Caco-2 (cell line): ENCODE measurements around the gene HSPB2. TPM values are rescaled to one million over a fixed set of nuclear protein-coding genes. Genes with fewer than 3 reads are reported as not detected.

Experiments used
- BruUV-seq: library from RNA; stranded (reverse); fragments of 400-500 nt; replicated peaks from 2 replicates; lab custom pipeline; 2021; lab: Mats Ljungman, UMichigan
- CTCF ChIA-PET: fragments of 300-600 bp; sonication (Branson Sonifier 250); formaldehyde crosslinking; loops from one replicate; lab custom pipeline; 2022; ENCODE audit warnings: antibody characterized with exemption; lab: Charles Lee
- POLR2A ChIA-PET: fragments of 300-600 bp; sonication (Branson Sonifier 250); formaldehyde crosslinking; loops from one replicate; lab custom pipeline; 2022; ENCODE audit warnings: antibody characterized with exemption; lab: Charles Lee
- DNase-seq, 2 experiments: peaks; one replicate each; pipeline versions ENCODE4 v3.0.0 to v3.0.0-alpha.2; 2020 to 2022
- H3K27me3 ChIP-seq: replicated peaks from 2 replicates; pipeline ENCODE4 v1.6.0; 2011; ENCODE audit warnings: low read length; ENCODE audit not compliant: control insufficient read depth, insufficient read depth
- H3K36me3 ChIP-seq: 2 replicates; pipeline ENCODE4 v1.5.1; 2011; ENCODE audit warnings: low read length; ENCODE audit not compliant: control insufficient read depth, insufficient read depth
- H3K4me1 ChIP-seq: fragments of 250-450 bp; sonication (Bioruptor Pico); 2 replicates; pipeline ENCODE4 v1.5.1; 2020; ENCODE audit warnings: mild to moderate bottlenecking
- H3K4me3 ChIP-seq: 2 replicates; pipeline ENCODE4 v1.5.1; 2011; ENCODE audit warnings: low read depth, mild to moderate bottlenecking, control low read depth, low read length
- H3K9me3 ChIP-seq: fragments of 250-450 bp; sonication (Bioruptor Pico); 2 replicates; pipeline ENCODE4 v1.5.1; 2020; ENCODE audit warnings: mild to moderate bottlenecking, moderate library complexity
- H3K27ac Mint-ChIP-seq: one replicate; pipeline ENCODE4 v1.8.0; 2022; ENCODE audit warnings: mixed read lengths; ENCODE audit not compliant: unreplicated experiment
- H3K27me3 Mint-ChIP-seq: one replicate; pipeline ENCODE4 v1.8.0; 2022; ENCODE audit warnings: mixed read lengths; ENCODE audit not compliant: insufficient read depth, unreplicated experiment
- H3K36me3 Mint-ChIP-seq: one replicate; pipeline ENCODE4 v1.8.0; 2022; ENCODE audit warnings: mild to moderate bottlenecking, mixed read lengths; ENCODE audit not compliant: insufficient read depth, unreplicated experiment
- H3K4me1 Mint-ChIP-seq: one replicate; pipeline ENCODE4 v1.8.0; 2022; ENCODE audit warnings: low read depth, mixed read lengths; ENCODE audit not compliant: unreplicated experiment
- H3K4me3 Mint-ChIP-seq: one replicate; pipeline ENCODE4 v1.8.0; 2022; ENCODE audit warnings: mild to moderate bottlenecking, moderate library complexity, mixed read lengths; ENCODE audit not compliant: unreplicated experiment
- H3K9me3 Mint-ChIP-seq: one replicate; pipeline ENCODE4 v1.8.0; 2022; ENCODE audit warnings: mixed read lengths; ENCODE audit not compliant: unreplicated experiment
- CTCF ChIP-seq, 2 experiments: fragments of 200-600 bp in 1 of 2; IDR thresholded peaks; 1 replicate in 1 of 2; 2 replicates in 1 of 2; pipeline versions ENCODE4 v1.5.1 to v1.8.0; 2011 to 2022; ENCODE audit warnings: antibody characterized with exemption in 1 of 2, control low read depth in 1 of 2, inconsistent platforms in 1 of 2, low read depth in 1 of 2, low read length in 1 of 2, mild to moderate bottlenecking in 1 of 2, moderate library complexity in 1 of 2; ENCODE audit not compliant: insufficient read depth in 1 of 2, severe bottlenecking in 1 of 2, unreplicated experiment in 1 of 2
- intact Hi-C: fragments of 100-400 bp; cut with micrococcal nuclease; formaldehyde crosslinking; loops from one replicate; pipeline ENCODE4 v1.10.0; 2022; ENCODE audit not compliant: unreplicated experiment
- total RNA-seq: library from RNA; stranded (reverse); gene quantifications from 2 replicates; pipeline ENCODE4 v1.2.3, GENCODE V29; 2022

The HSPB2 gene
- total RNA-seq, 1 experiment from 2014 or later: not detected

DNA sequence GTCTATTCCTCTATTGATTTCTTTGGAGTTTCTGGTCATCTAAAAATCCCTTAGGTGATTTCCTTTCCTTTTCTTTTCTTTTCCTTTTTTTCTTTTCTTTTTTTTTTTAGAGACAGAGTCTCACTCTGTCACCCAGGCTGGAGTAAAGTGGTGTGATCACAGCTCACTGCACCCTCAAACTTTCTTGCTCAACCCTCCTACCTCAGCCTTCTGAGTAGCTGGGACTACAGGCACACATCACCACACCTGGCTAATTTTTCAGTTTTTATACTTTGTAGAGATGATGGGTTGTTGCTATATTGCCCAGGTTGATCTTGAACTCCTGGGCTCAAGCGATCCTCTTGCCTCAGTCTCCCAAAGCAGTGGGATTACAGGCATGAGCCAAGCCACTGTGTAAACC lies 4.2 kb downstream of the HSPB2 start:
- peaks cover 17% of the 10 kb centered on the region for H3K4me1 ChIP-seq
- ChIA-PET CTCF (no interaction called here), POLR2A (no interaction called here)
- H3K4me3 ChIP-seq: no peak overlapping the region
- Mint-ChIP-seq H3K36me3 (no peaks in the 10 kb centered on the region), H3K4me1 (peaks cover 11% of the 10 kb centered on the region), H3K27me3 (no peaks in the 10 kb centered on the region), H3K4me3 (no peak overlapping the region), H3K9me3 (no peaks in the 10 kb centered on the region), H3K27ac (peak overlapping the region; percentile 6)
- no peaks in the 10 kb centered on the region for H3K9me3 ChIP-seq
- intact Hi-C loops: no loop called here
- no peak for TF ChIP-seq CTCF (IDR thresholded peaks at IDR 0.05; ENCODE audit: insufficient read depth in 1 of 2, low read depth in 1 of 2, low read length in 1 of 2, severe bottlenecking in 1 of 2, unreplicated experiment in 1 of 2)
- H3K36me3 ChIP-seq: no peaks in the 10 kb centered on the region
- no peaks in the 10 kb centered on the region for H3K27me3 ChIP-seq
- DNase-seq: no peak
- BruUV-seq: no TSS peak

DNA sequence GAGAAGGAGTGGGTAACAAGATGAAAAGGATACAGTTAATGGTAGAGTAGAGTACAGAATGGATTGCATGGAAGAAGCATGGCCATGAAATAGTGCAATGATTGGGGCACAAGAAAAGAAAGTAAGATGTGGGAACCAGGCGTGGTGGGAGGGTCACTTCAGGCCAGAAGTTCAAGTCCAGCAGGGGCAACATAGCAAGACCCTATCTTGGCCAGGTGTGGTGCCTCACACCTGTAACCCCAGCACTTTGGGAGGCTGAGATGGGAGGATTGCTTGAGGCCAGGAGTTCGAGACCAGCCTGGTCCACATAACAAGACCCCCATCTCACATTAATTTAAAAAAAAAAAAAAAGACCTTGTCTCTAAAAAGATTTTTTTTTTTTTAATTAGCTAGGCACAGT lies 4.8 kb downstream of the HSPB2 start:
- H3K36me3 Mint-ChIP-seq: no peaks in the 10 kb centered on the region
- TF ChIP-seq CTCF (IDR thresholded peaks at IDR 0.05; ENCODE audit: insufficient read depth in 1 of 2, low read depth in 1 of 2, low read length in 1 of 2, severe bottlenecking in 1 of 2, unreplicated experiment in 1 of 2): no peak
- H3K9me3 Mint-ChIP-seq: no peaks in the 10 kb centered on the region
- intact Hi-C loops: no loop called here
- no peak overlapping the region for H3K4me3 ChIP-seq
- no TSS peak for BruUV-seq
- H3K4me3 Mint-ChIP-seq: no peak overlapping the region
- H3K27me3 ChIP-seq: no peaks in the 10 kb centered on the region
- no peaks in the 10 kb centered on the region for H3K36me3 ChIP-seq
- no peaks in the 10 kb centered on the region for H3K27me3 Mint-ChIP-seq
- H3K9me3 ChIP-seq: no peaks in the 10 kb centered on the region
- H3K27ac Mint-ChIP-seq: peak overlapping the region; percentile 6
- DNase-seq: no peak
- ChIA-PET CTCF (interaction anchor here (1.7 to 2.4 kb wide), 3 partner anchors 24 to 80 kb away, joined by 6 to 35 read pairs (median 10); no protein-coding TSS in a partner anchor), POLR2A (no interaction called here)
- H3K4me1 ChIP-seq: peaks cover 12% of the 10 kb centered on the region
- peaks cover 11% of the 10 kb centered on the region for H3K4me1 Mint-ChIP-seq

DNA sequence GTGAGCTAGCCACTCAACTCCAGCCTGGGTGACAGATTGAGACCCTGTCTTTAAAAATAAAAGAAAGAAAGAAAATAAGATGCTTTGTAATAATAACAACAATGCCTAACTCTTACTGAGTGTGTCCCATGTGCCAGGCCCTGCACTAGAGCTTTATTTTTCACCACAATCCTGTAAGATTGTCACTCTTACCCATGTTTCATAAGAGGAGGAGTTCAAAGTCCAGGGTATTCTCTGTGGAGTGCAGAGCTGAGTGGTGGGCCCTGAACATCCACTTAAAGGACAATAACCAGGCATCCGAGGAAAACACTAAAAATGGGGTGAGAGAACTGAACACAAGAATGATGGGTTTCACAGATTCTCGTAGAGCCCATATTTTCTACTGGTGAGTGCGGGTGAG lies 5.3 kb downstream of the HSPB2 start:
- H3K4me3 ChIP-seq: no peak overlapping the region
- no TSS peak for BruUV-seq
- intact Hi-C loops: loop anchor here (1.0 to 2.0 kb wide), 4 partner anchors 10 to 65 kb away; partner anchors contain the start of genes ALG9, CFAP68 and FDXACB1
- Mint-ChIP-seq H3K4me1 (peaks cover 13% of the 10 kb centered on the region), H3K27me3 (no peaks in the 10 kb centered on the region), H3K27ac (peak overlapping the region; percentile 94), H3K9me3 (no peaks in the 10 kb centered on the region), H3K4me3 (peak overlapping the region; percentile 79), H3K36me3 (no peaks in the 10 kb centered on the region)
- ChIA-PET CTCF (interaction anchor here (1.5 to 2.4 kb wide), 5 partner anchors 9 to 80 kb away, joined by 6 to 35 read pairs (median 10); partner anchors contain the start of gene FDXACB1), POLR2A (interaction anchor here (2.1 kb wide), 1 partner anchor 9 kb away, joined by 38 read pairs; no protein-coding TSS in a partner anchor)
- no peaks in the 10 kb centered on the region for H3K27me3 ChIP-seq
- H3K4me1 ChIP-seq: peaks cover 12% of the 10 kb centered on the region
- no peak for DNase-seq
- no peak for TF ChIP-seq CTCF (IDR thresholded peaks at IDR 0.05; ENCODE audit: insufficient read depth in 1 of 2, low read depth in 1 of 2, low read length in 1 of 2, severe bottlenecking in 1 of 2, unreplicated experiment in 1 of 2)
- H3K9me3 ChIP-seq: no peaks in the 10 kb centered on the region
- H3K36me3 ChIP-seq: no peaks in the 10 kb centered on the region
